ENCODE data around the gene PREX1. TPM values are rescaled to one million over a fixed set of nuclear protein-coding genes. Genes with fewer than 3 reads are reported as not detected.

The PREX1 gene
- total RNA-seq, 1 experiment from 2014 or later = 3.3 TPM

GRCh38 chr20:48674461-48674860 is 153.3 kb downstream of the PREX1 start:
- Histone ChIP-seq H3K27ac (no peak overlapping the region), H3K4me2 (no peak overlapping the region), H4K20me1 (ENCODE audit: insufficient read depth) (no peaks in the 10 kb centered on the region), H3K9me3 (ENCODE audit: insufficient read depth, low read depth) (no peaks in the 10 kb centered on the region), H3K79me2 (ENCODE audit: low read depth) (no peaks in the 10 kb centered on the region), H3F3A (ENCODE audit: insufficient read depth, low read depth) (no peaks in the 10 kb centered on the region), H3K4me3 (no peak overlapping the region), H2AFZ (no peak overlapping the region), H3K4me1 (replicated peaks; ENCODE audit: insufficient read depth) (no peaks in the 10 kb centered on the region; the same call in 1 of the 2 replicates), H3K9me2 (ENCODE audit: insufficient read depth) (no peaks in the 10 kb centered on the region), H3K36me3 (ENCODE audit: low read depth) (no peaks in the 10 kb centered on the region), H3K27me3 (ENCODE audit: insufficient read depth, low read depth) (peaks cover 18% of the 10 kb centered on the region)
- ChIA-PET POLR2A (ENCODE audit: unreplicated experiment) (interaction anchor here (0.5 to 0.7 kb wide), 2 partner anchors 230 to 1836 kb away, joined by 3 to 10 read pairs; no protein-coding TSS in a partner anchor), CTCF (no interaction called here)
- intact Hi-C loops (cut with micrococcal nuclease; ENCODE audit: unreplicated experiment) = no loop called here
- no peak for TF ChIP-seq EZH2 (IDR thresholded peaks at IDR 0.05; ENCODE audit: low read depth)
- TF ChIP-seq, protein P1, sequence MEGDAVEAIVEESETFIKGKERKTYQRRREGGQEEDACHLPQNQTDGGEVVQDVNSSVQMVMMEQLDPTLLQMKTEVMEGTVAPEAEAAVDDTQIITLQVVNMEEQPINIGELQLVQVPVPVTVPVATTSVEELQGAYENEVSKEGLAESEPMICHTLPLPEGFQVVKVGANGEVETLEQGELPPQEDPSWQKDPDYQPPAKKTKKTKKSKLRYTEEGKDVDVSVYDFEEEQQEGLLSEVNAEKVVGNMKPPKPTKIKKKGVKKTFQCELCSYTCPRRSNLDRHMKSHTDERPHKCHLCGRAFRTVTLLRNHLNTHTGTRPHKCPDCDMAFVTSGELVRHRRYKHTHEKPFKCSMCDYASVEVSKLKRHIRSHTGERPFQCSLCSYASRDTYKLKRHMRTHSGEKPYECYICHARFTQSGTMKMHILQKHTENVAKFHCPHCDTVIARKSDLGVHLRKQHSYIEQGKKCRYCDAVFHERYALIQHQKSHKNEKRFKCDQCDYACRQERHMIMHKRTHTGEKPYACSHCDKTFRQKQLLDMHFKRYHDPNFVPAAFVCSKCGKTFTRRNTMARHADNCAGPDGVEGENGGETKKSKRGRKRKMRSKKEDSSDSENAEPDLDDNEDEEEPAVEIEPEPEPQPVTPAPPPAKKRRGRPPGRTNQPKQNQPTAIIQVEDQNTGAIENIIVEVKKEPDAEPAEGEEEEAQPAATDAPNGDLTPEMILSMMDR (conservative IDR thresholded peaks at IDR 0.05) = no peak
- no TSS peak for BruUV-seq (replicated peaks)
- no peak for DNase-seq

GRCh38 chr20:48673507-48673906 is 154.3 kb downstream of the PREX1 start:
- H3K27me3 ChIP-seq (ENCODE audit: insufficient read depth, low read depth) = peaks cover 18% of the 10 kb centered on the region
- H3K4me2 ChIP-seq = no peak overlapping the region
- no peaks in the 10 kb centered on the region for H3K36me3 ChIP-seq (ENCODE audit: low read depth)
- TF ChIP-seq, protein P1 (conservative IDR thresholded peaks at IDR 0.05) = no peak
- TF ChIP-seq EZH2 (IDR thresholded peaks at IDR 0.05; ENCODE audit: low read depth) = no peak
- no peak overlapping the region for H3K4me3 ChIP-seq
- no peaks in the 10 kb centered on the region for H3K79me2 ChIP-seq (ENCODE audit: low read depth)
- DNase-seq = no peak
- POLR2A ChIA-PET (ENCODE audit: unreplicated experiment) = no interaction called here
- no peaks in the 10 kb centered on the region for H3K9me3 ChIP-seq (ENCODE audit: insufficient read depth, low read depth)
- H3K4me1 ChIP-seq (replicated peaks; ENCODE audit: insufficient read depth) = peaks cover 1% of the 10 kb centered on the region; the same call in 1 of the 2 replicates
- no TSS peak for BruUV-seq (replicated peaks)
- intact Hi-C loops (cut with micrococcal nuclease; ENCODE audit: unreplicated experiment) = no loop called here
- no peaks in the 10 kb centered on the region for H3F3A ChIP-seq (ENCODE audit: insufficient read depth, low read depth)
- no peaks in the 10 kb centered on the region for H3K9me2 ChIP-seq (ENCODE audit: insufficient read depth)
- no peaks in the 10 kb centered on the region for H4K20me1 ChIP-seq (ENCODE audit: insufficient read depth)
- no peak overlapping the region for H2AFZ ChIP-seq
- CTCF ChIA-PET = no interaction called here
- H3K27ac ChIP-seq = no peak overlapping the region

DNA sequence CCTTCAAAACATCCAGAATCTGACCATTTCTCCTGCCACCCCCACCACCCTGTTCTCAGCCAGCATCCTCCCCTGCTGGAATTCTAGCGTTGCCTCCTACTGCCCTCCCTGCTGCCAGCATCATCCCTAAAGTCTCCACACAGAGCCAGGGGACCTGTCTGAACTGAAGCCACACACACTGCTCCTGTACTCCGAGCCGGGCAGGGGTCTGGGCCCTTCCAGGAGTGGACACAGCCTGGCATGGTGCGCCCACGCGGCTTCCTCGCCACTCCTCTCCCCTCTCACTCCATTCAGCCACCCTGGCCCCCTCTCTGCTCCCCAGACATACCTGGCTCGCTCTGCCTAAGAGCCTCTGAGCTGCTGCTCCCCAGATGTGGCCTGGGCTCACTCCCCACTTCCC is 155.5 kb downstream of the PREX1 start:
- TF ChIP-seq EZH2 (IDR thresholded peaks at IDR 0.05; ENCODE audit: low read depth) = no peak
- TF ChIP-seq, protein P1 (conservative IDR thresholded peaks at IDR 0.05) = no peak
- no peaks in the 10 kb centered on the region for H3F3A ChIP-seq (ENCODE audit: insufficient read depth, low read depth)
- H4K20me1 ChIP-seq (ENCODE audit: insufficient read depth) = no peaks in the 10 kb centered on the region
- no peaks in the 10 kb centered on the region for H3K9me2 ChIP-seq (ENCODE audit: insufficient read depth)
- peaks cover 18% of the 10 kb centered on the region for H3K27me3 ChIP-seq (ENCODE audit: insufficient read depth, low read depth)
- ChIA-PET POLR2A (ENCODE audit: unreplicated experiment) (no interaction called here), CTCF (no interaction called here)
- no peaks in the 10 kb centered on the region for H3K36me3 ChIP-seq (ENCODE audit: low read depth)
- no TSS peak for BruUV-seq (replicated peaks)
- H3K79me2 ChIP-seq (ENCODE audit: low read depth) = no peaks in the 10 kb centered on the region
- no peak overlapping the region for H2AFZ ChIP-seq
- H3K4me1 ChIP-seq (replicated peaks; ENCODE audit: insufficient read depth) = peaks cover 6% of the 10 kb centered on the region; the same call in 1 of the 2 replicates
- intact Hi-C loops (cut with micrococcal nuclease; ENCODE audit: unreplicated experiment) = no loop called here
- no peak overlapping the region for H3K27ac ChIP-seq
- DNase-seq = no peak
- H3K9me3 ChIP-seq (ENCODE audit: insufficient read depth, low read depth) = no peaks in the 10 kb centered on the region
- H3K4me3 ChIP-seq = no peak overlapping the region
- no peak overlapping the region for H3K4me2 ChIP-seq

Data from PC-9 (cell line).